Measurements from ENCODE around the gene JAKMIP1.

The JAKMIP1 gene

GRCh38 chr4:5980436-5981155, 219.8 kb downstream of the JAKMIP1 start:
- DNase-seq = no peak

GRCh38 chr4:5979981-5980380, 220.4 kb downstream of the JAKMIP1 start:
- DNase-seq = no peak

DNA sequence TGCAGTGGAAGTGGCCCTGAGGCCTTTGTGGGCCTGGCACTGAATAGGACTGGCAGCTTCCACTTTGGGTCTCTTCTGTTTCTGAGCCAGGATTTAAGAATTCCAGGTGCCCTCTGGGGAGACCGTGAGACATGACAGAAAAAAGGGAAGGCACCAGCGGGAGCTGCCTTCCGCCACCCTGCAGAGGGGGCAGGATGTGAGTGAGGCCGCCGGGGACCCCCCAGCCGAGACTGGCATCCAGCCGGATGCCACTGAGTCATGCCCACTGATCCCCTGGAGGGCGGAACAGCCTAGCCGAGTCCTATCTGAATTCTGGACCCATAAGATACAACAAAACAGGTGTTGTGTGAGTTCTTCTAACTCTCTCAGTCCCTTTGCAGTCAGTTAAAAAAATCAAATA, 223.4 kb downstream of the JAKMIP1 start:
- no peak for DNase-seq

DNA sequence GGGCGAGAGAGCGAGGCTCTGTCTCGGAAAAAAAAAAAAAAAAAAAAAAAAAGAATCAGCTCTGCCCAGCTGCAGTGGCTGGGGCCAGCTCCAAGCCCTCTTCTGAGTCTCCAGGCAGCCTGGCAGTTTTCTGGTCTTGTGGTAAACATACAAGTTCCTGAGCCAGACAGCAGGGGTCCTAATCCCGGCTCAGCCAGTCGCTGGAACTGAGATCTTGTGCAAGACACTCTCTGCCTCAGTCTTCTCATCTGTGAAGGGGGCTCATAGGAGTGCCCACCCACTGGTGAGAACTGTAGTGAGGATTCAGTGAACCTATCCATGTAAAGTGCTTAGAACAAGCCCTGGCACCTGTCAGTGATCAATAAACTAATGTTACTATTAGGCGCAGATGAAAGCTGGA, 223.9 kb downstream of the JAKMIP1 start:
- no peak for DNase-seq
